HUES6 (cell line): Measurements from ENCODE around the gene IL16.

Experiments used
- H3K27ac ChIP-seq: 2 replicates; pipeline ENCODE4 v1.7.0; 2013; ENCODE audit warnings: low read depth, mild to moderate bottlenecking, low read length, inconsistent platforms
- H3K27me3 ChIP-seq: 2 replicates; pipeline ENCODE4 v1.6.1; 2013; ENCODE audit warnings: low read length; ENCODE audit not compliant: control insufficient read depth, insufficient read depth
- H3K36me3 ChIP-seq: 2 replicates; pipeline ENCODE4 v1.6.1; 2013; ENCODE audit warnings: low read length; ENCODE audit not compliant: control insufficient read depth, insufficient read depth
- H3K4me1 ChIP-seq: 2 replicates; pipeline ENCODE4 v1.6.1; 2013; ENCODE audit warnings: low read length; ENCODE audit not compliant: control insufficient read depth, insufficient read depth
- H3K4me3 ChIP-seq: 2 replicates; pipeline ENCODE4 v1.5.1; 2013; ENCODE audit warnings: low read depth, low read length
- H3K9ac ChIP-seq: one replicate; pipeline ENCODE4 v1.6.1; 2013; ENCODE audit warnings: mild to moderate bottlenecking, low read length
- H3K9me3 ChIP-seq: 2 replicates; pipeline ENCODE4 v1.6.1; 2013; ENCODE audit warnings: low read depth, low read length; ENCODE audit not compliant: control insufficient read depth, insufficient read depth

The IL16 gene

GRCh38 chr15:81308260-81308659 lies 111.6 kb downstream of the IL16 start:
- Histone ChIP-seq H3K36me3 (peaks cover 22% of the 10 kb centered on the region), H3K4me3 (no peak overlapping the region), H3K9me3 (no peaks in the 10 kb centered on the region), H3K4me1 (peaks cover 11% of the 10 kb centered on the region), H3K27ac (no peak overlapping the region), H3K27me3 (no peaks in the 10 kb centered on the region), H3K9ac (no peak overlapping the region)

- Histone ChIP-seq H3K9ac (no peak overlapping the region), H3K4me3 (no peak overlapping the region), H3K9me3 (no peaks in the 10 kb centered on the region), H3K27ac (no peak overlapping the region), H3K36me3 (peaks cover 22% of the 10 kb centered on the region), H3K4me1 (no peaks in the 10 kb centered on the region), H3K27me3 (no peaks in the 10 kb centered on the region)
Measured at GRCh38 chr15:81309647-81310450, 113.2 kb downstream of the IL16 start.

- H3K4me3 ChIP-seq = no peak overlapping the region
- no peaks in the 10 kb centered on the region for H3K27me3 ChIP-seq
- no peak overlapping the region for H3K9ac ChIP-seq
- H3K36me3 ChIP-seq = peaks cover 25% of the 10 kb centered on the region
- H3K27ac ChIP-seq = no peak overlapping the region
- H3K4me1 ChIP-seq = no peaks in the 10 kb centered on the region
- H3K9me3 ChIP-seq = no peaks in the 10 kb centered on the region
Measured at GRCh38 chr15:81310480-81310879, 113.8 kb downstream of the IL16 start.

GRCh38 chr15:81311752-81312464 lies 115.2 kb downstream of the IL16 start:
- no peaks in the 10 kb centered on the region for H3K9me3 ChIP-seq
- H3K4me3 ChIP-seq = no peak overlapping the region
- no peak overlapping the region for H3K27ac ChIP-seq
- no peak overlapping the region for H3K9ac ChIP-seq
- H3K4me1 ChIP-seq = no peaks in the 10 kb centered on the region
- H3K36me3 ChIP-seq = peaks cover 29% of the 10 kb centered on the region
- no peaks in the 10 kb centered on the region for H3K27me3 ChIP-seq

- no peak overlapping the region for H3K27ac ChIP-seq
- peaks cover 38% of the 10 kb centered on the region for H3K36me3 ChIP-seq
Measured at GRCh38 chr15:81312790-81313543, 116.3 kb downstream of the IL16 start.

GRCh38 chr15:81313686-81314085 lies 117.0 kb downstream of the IL16 start:
- Histone ChIP-seq H3K27ac (no peak overlapping the region), H3K9ac (no peak overlapping the region), H3K4me1 (no peaks in the 10 kb centered on the region), H3K36me3 (peaks cover 45% of the 10 kb centered on the region), H3K9me3 (no peaks in the 10 kb centered on the region), H3K4me3 (no peak overlapping the region), H3K27me3 (no peaks in the 10 kb centered on the region)

More at GRCh38 chr15:81312790-81313543, 116.3 kb downstream of the IL16 start:
- no peak overlapping the region for H3K9ac ChIP-seq
- H3K4me3 ChIP-seq = no peak overlapping the region
- no peaks in the 10 kb centered on the region for H3K9me3 ChIP-seq
- no peaks in the 10 kb centered on the region for H3K27me3 ChIP-seq
- no peaks in the 10 kb centered on the region for H3K4me1 ChIP-seq

GRCh38 chr15:81314378-81314777 lies 117.7 kb downstream of the IL16 start:
- peaks cover 49% of the 10 kb centered on the region for H3K36me3 ChIP-seq

GRCh38 chr15:81315452-81316175 lies 118.9 kb downstream of the IL16 start:
- no peaks in the 10 kb centered on the region for H3K4me1 ChIP-seq
- H3K9ac ChIP-seq = no peak overlapping the region
- no peak overlapping the region for H3K27ac ChIP-seq
- no peak overlapping the region for H3K4me3 ChIP-seq
- H3K36me3 ChIP-seq = peaks cover 50% of the 10 kb centered on the region
- no peaks in the 10 kb centered on the region for H3K27me3 ChIP-seq
- H3K9me3 ChIP-seq = no peaks in the 10 kb centered on the region

More at GRCh38 chr15:81314378-81314777, 117.7 kb downstream of the IL16 start:
- Histone ChIP-seq H3K4me1 (no peaks in the 10 kb centered on the region), H3K27me3 (no peaks in the 10 kb centered on the region), H3K9me3 (no peaks in the 10 kb centered on the region), H3K9ac (no peak overlapping the region), H3K27ac (no peak overlapping the region), H3K4me3 (no peak overlapping the region)

- Histone ChIP-seq H3K27me3 (no peaks in the 10 kb centered on the region), H3K27ac (no peak overlapping the region), H3K4me1 (no peaks in the 10 kb centered on the region), H3K9me3 (no peaks in the 10 kb centered on the region), H3K9ac (no peak overlapping the region), H3K4me3 (no peak overlapping the region), H3K36me3 (peaks cover 46% of the 10 kb centered on the region)
Measured at GRCh38 chr15:81316267-81316666, 119.6 kb downstream of the IL16 start.

- Histone ChIP-seq H3K9me3 (no peaks in the 10 kb centered on the region), H3K27ac (no peak overlapping the region), H3K36me3 (peaks cover 38% of the 10 kb centered on the region), H3K4me1 (no peaks in the 10 kb centered on the region), H3K4me3 (no peak overlapping the region), H3K27me3 (no peaks in the 10 kb centered on the region), H3K9ac (no peak overlapping the region)
Measured at GRCh38 chr15:81317642-81318017, 121.0 kb downstream of the IL16 start.
